Left lung (tissue), 10 donors: ENCODE results near the gene ANKRD13A. TPM values are rescaled to one million over a fixed set of nuclear protein-coding genes. Genes with fewer than 3 reads are reported as not detected.
A peak's percentile ranks its signal among the peaks of the same experiment; 100 is the strongest.

Experiments
- ATAC-seq: fragments of 200-7000 bp; cut with Tn5 transposase; one replicate; pipeline ENCODE4 v1.9.1; 2020; ENCODE audit warnings: moderate library complexity
- DNase-seq, 4 donors: peaks; one replicate each; pipeline ENCODE4 v3.0.0-alpha.2; 2013 to 2020
- H3K27ac ChIP-seq, 2 donors: fragments of 200-600 bp; sonication (generic) in 1 of 2; one replicate each; pipeline versions ENCODE4 v1.5.0 to v1.8.0; 2020 to 2021
- H3K27me3 ChIP-seq, 2 donors: fragments of 200-600 bp; sonication (generic) in 1 of 2; one replicate each; pipeline versions ENCODE4 v1.5.0 to v1.8.0; 2020 to 2021
- H3K36me3 ChIP-seq, 2 donors: fragments of 200-600 bp; sonication (generic) in 1 of 2; one replicate each; pipeline versions ENCODE4 v1.5.0 to v1.8.0; 2020 to 2021
- H3K4me1 ChIP-seq, 2 donors: fragments of 200-600 bp; one replicate each; pipeline ENCODE4 v1.8.0; 2021
- H3K4me3 ChIP-seq, 2 donors: fragments of 200-600 bp; sonication (generic) in 1 of 2; one replicate each; pipeline versions ENCODE4 v1.5.0 to v1.8.0; 2020 to 2021; ENCODE audit warnings: mild to moderate bottlenecking in 1 of 2
- H3K9me3 ChIP-seq, 2 donors: fragments of 200-600 bp; sonication (generic) in 1 of 2; one replicate each; pipeline versions ENCODE4 v1.5.0 to v1.8.0; 2020 to 2021
- intact Hi-C, 2 donors: fragments of 100-400 bp; cut with DNase I; formaldehyde crosslinking; loops; one replicate each; pipeline versions ENCODE4 v1.11.2 to v1.14.2; 2022
- polyA plus RNA-seq, 6 donors: library from polyadenylated mRNA; unstranded; fragments of 120-200 nt; gene quantifications; one replicate each; pipeline ENCODE4 v1.2.1, GENCODE V29; 2013; ENCODE audit not compliant: insufficient read length in 6 of 6
- total RNA-seq, 2 donors: library from RNA; stranded (reverse); fragmentation: NEBNext Ultra II Directional; extraction: Animal tissue kit (Norgen Biotek cat#: 25700); gene quantifications; one replicate each; pipeline ENCODE4 v1.2.1, GENCODE V29; 2021
- TF ChIP-seq, protein P1 (sequence below), 2 donors: fragments of 200-600 bp; sonication (generic) in 1 of 2; IDR thresholded peaks; one replicate each; pipeline versions ENCODE4 v1.5.0 to v1.8.0; 2021; ENCODE audit warnings: antibody characterized with exemption in 2 of 2
- donor health status: DM: no; HTN: yes; CAD: no.
- donor health status: DM: no; HTN: no; CAD: no.

ANKRD13A gene
- total and polyA plus RNA-seq, 8 donors = 38.3 to 69.9 (median 43.3) TPM

DNA sequence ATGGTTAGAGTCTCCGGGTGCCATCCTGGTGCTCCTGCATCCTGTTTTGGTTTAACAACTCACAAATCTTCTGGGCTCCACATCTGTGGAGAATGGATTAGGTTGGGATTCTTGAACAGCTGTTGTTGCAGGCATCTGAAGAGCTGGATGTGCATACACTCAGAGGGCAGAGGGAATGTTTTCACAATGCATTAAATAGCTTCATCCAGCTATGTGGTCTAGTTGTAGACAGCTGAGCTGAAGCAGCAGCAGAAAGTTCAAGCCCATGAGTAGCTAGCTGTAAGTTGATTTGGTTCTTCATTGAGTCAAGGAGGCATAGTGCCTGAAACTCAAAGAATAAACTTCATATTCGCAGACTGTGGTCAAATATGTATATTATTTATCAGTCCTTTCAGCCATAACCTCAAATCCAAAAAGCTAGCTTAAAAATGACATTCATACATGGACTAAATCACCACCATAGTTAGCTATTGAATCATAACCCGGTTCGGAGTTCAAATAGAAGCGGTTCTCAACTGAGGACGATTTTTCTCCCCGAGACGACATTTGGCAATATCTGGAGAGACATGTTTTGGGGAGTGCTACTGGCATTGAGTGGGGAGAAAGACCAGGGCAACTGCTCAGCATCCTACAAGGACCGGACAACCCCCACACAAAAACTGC lies 858 bp upstream of the ANKRD13A start:
- Histone ChIP-seq H3K4me1 (peaks cover 17 to 75% of the 10 kb centered on the region in 2 donors), H3K27ac (peak overlapping the region; percentile 73 to 90), H3K36me3 (peaks cover 0 to 9% of the 10 kb centered on the region in 2 donors), H3K9me3 (no peaks in the 10 kb centered on the region), H3K4me3 (peak overlapping the region; percentile 80 to 96), H3K27me3 (no peaks in the 10 kb centered on the region)
- ATAC-seq (no peak), DNase-seq (no peak)
- TF ChIP-seq, protein P1, sequence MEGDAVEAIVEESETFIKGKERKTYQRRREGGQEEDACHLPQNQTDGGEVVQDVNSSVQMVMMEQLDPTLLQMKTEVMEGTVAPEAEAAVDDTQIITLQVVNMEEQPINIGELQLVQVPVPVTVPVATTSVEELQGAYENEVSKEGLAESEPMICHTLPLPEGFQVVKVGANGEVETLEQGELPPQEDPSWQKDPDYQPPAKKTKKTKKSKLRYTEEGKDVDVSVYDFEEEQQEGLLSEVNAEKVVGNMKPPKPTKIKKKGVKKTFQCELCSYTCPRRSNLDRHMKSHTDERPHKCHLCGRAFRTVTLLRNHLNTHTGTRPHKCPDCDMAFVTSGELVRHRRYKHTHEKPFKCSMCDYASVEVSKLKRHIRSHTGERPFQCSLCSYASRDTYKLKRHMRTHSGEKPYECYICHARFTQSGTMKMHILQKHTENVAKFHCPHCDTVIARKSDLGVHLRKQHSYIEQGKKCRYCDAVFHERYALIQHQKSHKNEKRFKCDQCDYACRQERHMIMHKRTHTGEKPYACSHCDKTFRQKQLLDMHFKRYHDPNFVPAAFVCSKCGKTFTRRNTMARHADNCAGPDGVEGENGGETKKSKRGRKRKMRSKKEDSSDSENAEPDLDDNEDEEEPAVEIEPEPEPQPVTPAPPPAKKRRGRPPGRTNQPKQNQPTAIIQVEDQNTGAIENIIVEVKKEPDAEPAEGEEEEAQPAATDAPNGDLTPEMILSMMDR (IDR thresholded peaks at IDR 0.05) = no peak
- intact Hi-C loops = no loop called here

DNA sequence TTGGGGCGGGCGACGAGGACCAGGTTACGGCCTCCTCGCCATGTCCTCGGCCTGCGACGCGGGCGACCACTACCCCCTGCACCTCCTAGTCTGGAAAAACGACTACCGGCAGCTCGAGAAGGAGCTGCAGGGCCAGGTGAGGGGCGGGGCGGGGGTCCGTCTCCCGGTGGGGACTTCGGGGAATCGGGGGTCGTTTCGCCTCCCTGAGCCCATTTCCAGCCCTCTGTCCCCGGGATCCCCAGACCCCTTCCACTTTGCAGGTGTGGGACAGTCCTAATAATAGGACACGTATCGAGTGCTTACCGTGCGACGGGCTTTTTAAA lies 380 bp downstream of the ANKRD13A start:
- ATAC-seq (no peak), DNase-seq (peak in 1 of 4 donors; percentile 38)
- Histone ChIP-seq H3K9me3 (no peaks in the 10 kb centered on the region), H3K4me1 (peaks cover 13 to 71% of the 10 kb centered on the region in 2 donors), H3K36me3 (peaks cover 0 to 11% of the 10 kb centered on the region in 2 donors), H3K27me3 (no peaks in the 10 kb centered on the region), H3K4me3 (peak overlapping the region; percentile 80 to 96), H3K27ac (peak overlapping the region; percentile 73 to 90)
- intact Hi-C loops = no loop called here
- TF ChIP-seq, protein P1 (IDR thresholded peaks at IDR 0.05) = no peak

DNA sequence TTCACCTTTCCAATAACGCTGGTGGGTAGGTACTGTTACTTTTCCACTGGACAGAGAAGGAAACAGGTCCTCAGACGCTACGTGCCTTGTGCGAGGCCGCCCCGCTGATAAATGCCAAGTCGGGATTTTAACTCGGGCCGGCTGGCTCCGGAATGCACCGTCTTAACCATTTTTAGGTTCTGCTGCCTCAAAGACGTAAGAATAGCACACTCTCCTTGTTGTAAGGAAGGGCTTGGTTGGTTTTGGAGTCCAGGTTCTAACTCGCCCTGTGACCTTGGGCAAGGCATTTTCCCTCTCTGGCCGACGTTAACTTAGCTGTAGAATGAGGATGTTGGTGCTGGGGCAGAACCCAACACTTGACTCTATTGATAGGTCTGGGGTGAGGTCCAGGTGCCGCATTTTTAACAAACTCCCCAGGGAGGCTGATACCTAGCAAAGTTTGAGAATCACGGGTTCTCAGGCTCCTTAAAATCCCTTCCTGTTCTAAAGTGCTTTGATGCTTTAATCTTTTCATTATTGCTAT lies 814 bp downstream of the ANKRD13A start:
- DNase-seq (peak in 2 of 4 donors; percentile 27 to 40), ATAC-seq (peak; percentile 1)
- Histone ChIP-seq H3K4me3 (peak overlapping the region; percentile 80 to 96), H3K4me1 (peaks cover 13 to 71% of the 10 kb centered on the region in 2 donors), H3K36me3 (peaks cover 0 to 11% of the 10 kb centered on the region in 2 donors), H3K27me3 (no peaks in the 10 kb centered on the region), H3K27ac (peak overlapping the region; percentile 73 to 90), H3K9me3 (no peaks in the 10 kb centered on the region)
- TF ChIP-seq, protein P1 (IDR thresholded peaks at IDR 0.05) = no peak
- intact Hi-C loops = no loop called here

DNA sequence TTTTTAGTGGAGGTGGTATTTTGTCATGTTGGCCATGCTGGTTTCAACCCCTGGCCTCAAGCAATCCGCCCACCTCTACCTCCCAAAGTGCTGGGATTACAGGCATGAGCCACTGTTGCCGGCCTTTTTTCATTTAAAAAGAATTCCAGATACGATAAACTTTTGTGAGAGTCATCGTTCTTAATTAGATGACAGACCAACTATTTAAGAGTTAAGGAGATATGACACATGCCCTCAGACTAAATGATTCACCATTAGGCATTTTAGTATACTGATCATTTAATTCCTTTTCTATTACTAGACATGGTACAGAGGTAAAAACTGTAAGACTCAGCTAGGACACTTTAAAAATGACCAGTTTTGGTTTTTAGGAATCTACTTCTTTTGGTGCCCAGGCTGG lies 2.4 kb downstream of the ANKRD13A start:
- ATAC-seq (no peak), DNase-seq (no peak)
- Histone ChIP-seq H3K27me3 (no peaks in the 10 kb centered on the region), H3K9me3 (no peaks in the 10 kb centered on the region), H3K27ac (peak overlapping the region; percentile 71 to 76), H3K4me3 (peak overlapping the region in 1 of 2 donors; percentile 96), H3K36me3 (peaks cover 0 to 11% of the 10 kb centered on the region in 2 donors), H3K4me1 (peaks cover 10 to 67% of the 10 kb centered on the region in 2 donors)
- TF ChIP-seq, protein P1 (IDR thresholded peaks at IDR 0.05) = no peak
- intact Hi-C loops = no loop called here

DNA sequence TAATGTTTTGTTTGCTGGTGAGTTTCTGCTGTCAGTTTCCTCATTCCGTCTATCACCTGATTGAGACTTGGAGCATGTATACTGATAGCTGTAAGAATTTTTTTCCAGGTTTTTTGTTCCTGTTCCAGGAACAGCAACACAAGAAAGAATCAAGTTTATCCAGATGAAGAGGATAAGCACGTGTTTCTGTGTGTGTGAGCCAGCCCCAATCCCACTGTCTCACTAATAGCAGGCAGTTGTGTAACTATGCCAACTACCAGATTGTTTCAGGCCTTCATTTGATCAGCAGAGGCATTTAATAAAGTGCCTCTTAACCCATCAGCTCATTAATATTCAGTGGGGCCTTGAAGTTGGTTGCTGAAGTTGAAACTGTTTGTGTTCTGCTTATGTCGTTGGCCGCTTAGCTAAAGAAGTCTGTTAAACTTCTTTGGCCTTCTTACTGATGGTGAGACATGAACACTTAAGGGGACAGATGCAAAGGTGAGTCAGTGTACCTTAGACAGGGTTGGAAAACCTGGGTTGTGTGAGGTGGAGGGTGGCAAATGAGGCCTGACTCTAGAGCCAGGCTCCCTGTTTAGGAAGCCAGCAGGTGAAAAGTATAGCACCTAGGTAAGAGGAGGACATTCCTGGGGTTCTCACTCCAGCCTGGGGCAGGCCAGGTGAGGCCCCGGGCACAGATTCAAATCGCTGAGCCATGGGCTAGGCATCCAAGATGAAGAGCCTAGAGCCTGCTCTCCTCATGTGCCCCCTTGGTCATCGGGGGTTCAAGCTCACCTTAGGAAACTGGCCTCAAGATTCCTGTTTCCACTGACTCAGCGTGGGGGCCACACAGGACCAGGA lies 3.7 kb downstream of the ANKRD13A start:
- peak overlapping the region; percentile 71 to 76 for H3K27ac ChIP-seq
- H3K36me3 ChIP-seq = peaks cover 0 to 11% of the 10 kb centered on the region in 2 donors
- peak in 1 of 4 donors; percentile 41 for DNase-seq
- intact Hi-C loops = no loop called here
- peaks cover 10 to 57% of the 10 kb centered on the region in 2 donors for H3K4me1 ChIP-seq
- peaks cover 0 to 3% of the 10 kb centered on the region in 2 donors for H3K9me3 ChIP-seq
- peak; percentile 14 for ATAC-seq
- H3K4me3 ChIP-seq = no peak overlapping the region
- TF ChIP-seq, protein P1 (IDR thresholded peaks at IDR 0.05) = no peak
- H3K27me3 ChIP-seq = no peaks in the 10 kb centered on the region
